GM18526 (cell line): ENCODE measurements around the gene UBE4A.

Experiments used
- POLR2A ChIP-seq: IDR thresholded peaks from 3 replicates; pipeline ENCODE4 v1.6.1; 2011; ENCODE audit not compliant: insufficient read length; ENCODE audit errors: extremely low read depth

The UBE4A gene

GRCh38 chr11:118415062-118415738 lies 55.8 kb downstream of the UBE4A start:
- no peak for TF ChIP-seq POLR2A

GRCh38 chr11:118415739-118416068 lies 56.3 kb downstream of the UBE4A start:
- no peak for TF ChIP-seq POLR2A

GRCh38 chr11:118417801-118418200 lies 58.4 kb downstream of the UBE4A start:
- TF ChIP-seq POLR2A = no peak

GRCh38 chr11:118418766-118419165 lies 59.4 kb downstream of the UBE4A start:
- TF ChIP-seq POLR2A = no peak

- TF ChIP-seq POLR2A = no peak
Measured at GRCh38 chr11:118427707-118428106, 68.3 kb downstream of the UBE4A start.

- no peak for TF ChIP-seq POLR2A
Measured at GRCh38 chr11:118430956-118431355, 71.6 kb downstream of the UBE4A start.

GRCh38 chr11:118434123-118434552 lies 74.7 kb downstream of the UBE4A start:
- no peak for TF ChIP-seq POLR2A

- no peak for TF ChIP-seq POLR2A
Measured at GRCh38 chr11:118434553-118435289, 75.3 kb downstream of the UBE4A start.

- peak; percentile 52 for TF ChIP-seq POLR2A
Measured at GRCh38 chr11:118435290-118435892, 76.0 kb downstream of the UBE4A start.

GRCh38 chr11:118435893-118436624 lies 76.7 kb downstream of the UBE4A start, which contains the start of gene KMT2A:
Gene KMT2A (plus strand): TSS chr11:118436492. CDS start chr11:118436513, 21 bp downstream.
- peak; percentile 61 for TF ChIP-seq POLR2A

- TF ChIP-seq POLR2A = no peak
Measured at GRCh38 chr11:118436639-118437207, 77.3 kb downstream of the UBE4A start.

- no peak for TF ChIP-seq POLR2A
Measured at GRCh38 chr11:118437208-118438125, 78.1 kb downstream of the UBE4A start.

GRCh38 chr11:118438314-118438931 lies 79.0 kb downstream of the UBE4A start:
- no peak for TF ChIP-seq POLR2A

GRCh38 chr11:118439646-118440045 lies 80.2 kb downstream of the UBE4A start:
- TF ChIP-seq POLR2A = no peak
